ENCODE measurements around the gene SIDT1.

Gene SIDT1

GRCh38 chr3:113531826-113532697 lies at the start of gene SIDT1:
SIDT1 (plus strand) TSS chr3:113532555; CDS start chr3:113533022, 467 bp downstream.
- no peak for DNase-seq (ENCODE audit: low read depth in 2 of 2)

- DNase-seq (ENCODE audit: low read depth in 2 of 2): no peak
Measured at GRCh38 chr3:113485161-113485609, 47.2 kb upstream of the SIDT1 start.

- no peak for DNase-seq (ENCODE audit: low read depth in 2 of 2)
Measured at GRCh38 chr3:113495035-113495434, 37.3 kb upstream of the SIDT1 start.

- DNase-seq (ENCODE audit: low read depth in 2 of 2): no peak
Measured at GRCh38 chr3:113496924-113497323, 35.4 kb upstream of the SIDT1 start.

- peak in 1 of 2 experiments; percentile 10 for DNase-seq (ENCODE audit: low read depth in 2 of 2)
Measured at GRCh38 chr3:113498221-113499005, 33.9 kb upstream of the SIDT1 start.

- DNase-seq (ENCODE audit: low read depth in 2 of 2): no peak
Measured at GRCh38 chr3:113499081-113499480, 33.3 kb upstream of the SIDT1 start.

GRCh38 chr3:113501597-113501996 lies 30.8 kb upstream of the SIDT1 start:
- DNase-seq (ENCODE audit: low read depth in 2 of 2): no peak

GRCh38 chr3:113505867-113506266 lies 26.5 kb upstream of the SIDT1 start:
- DNase-seq (ENCODE audit: low read depth in 2 of 2): no peak

- DNase-seq (ENCODE audit: low read depth in 2 of 2): no peak
Measured at GRCh38 chr3:113507501-113508067, 24.8 kb upstream of the SIDT1 start.

GRCh38 chr3:113508966-113509365 lies 23.4 kb upstream of the SIDT1 start:
- no peak for DNase-seq (ENCODE audit: low read depth in 2 of 2)

- no peak for DNase-seq (ENCODE audit: low read depth in 2 of 2)
Measured at GRCh38 chr3:113514265-113514769, 18.0 kb upstream of the SIDT1 start.

- no peak for DNase-seq (ENCODE audit: low read depth in 2 of 2)
Measured at GRCh38 chr3:113516115-113516505, 16.2 kb upstream of the SIDT1 start.

- DNase-seq (ENCODE audit: low read depth in 2 of 2): no peak
Measured at GRCh38 chr3:113521981-113522380, 10.4 kb upstream of the SIDT1 start.

- no peak for DNase-seq (ENCODE audit: low read depth in 2 of 2)
Measured at GRCh38 chr3:113523241-113523640, 9.1 kb upstream of the SIDT1 start.

- no peak for DNase-seq (ENCODE audit: low read depth in 2 of 2)
Measured at GRCh38 chr3:113532698-113533533, 561 bp downstream of the SIDT1 start.

GRCh38 chr3:113533534-113533892 lies 1.2 kb downstream of the SIDT1 start:
- DNase-seq (ENCODE audit: low read depth in 2 of 2): no peak

GRCh38 chr3:113534365-113534764 lies 2.0 kb downstream of the SIDT1 start:
- no peak for DNase-seq (ENCODE audit: low read depth in 2 of 2)

- no peak for DNase-seq (ENCODE audit: low read depth in 2 of 2)
Measured at GRCh38 chr3:113535898-113536297, 3.5 kb downstream of the SIDT1 start.

- no peak for DNase-seq (ENCODE audit: low read depth in 2 of 2)
Measured at GRCh38 chr3:113536627-113537101, 4.3 kb downstream of the SIDT1 start.

- DNase-seq (ENCODE audit: low read depth in 2 of 2): no peak
Measured at GRCh38 chr3:113537155-113537554, 4.8 kb downstream of the SIDT1 start.

GRCh38 chr3:113541519-113541918 lies 9.2 kb downstream of the SIDT1 start:
- no peak for DNase-seq (ENCODE audit: low read depth in 2 of 2)
